SW 1271 (cell line): ENCODE data around the gene SMG9.
A peak's percentile ranks its signal among the peaks of the same experiment; 100 is the strongest.

Experiments
- DNase-seq, 2 experiments: peaks; one replicate each; lab custom pipeline; 2025; lab: John Stamatoyannopoulos, UW

SMG9 gene

GRCh38 chr19:43755256-43755801 is 567 bp upstream of the SMG9 start:
- DNase-seq: peak; percentile 68 to 74

- no peak for DNase-seq
Observed at GRCh38 chr19:43754253-43754502, 584 bp downstream of the SMG9 start.

DNA sequence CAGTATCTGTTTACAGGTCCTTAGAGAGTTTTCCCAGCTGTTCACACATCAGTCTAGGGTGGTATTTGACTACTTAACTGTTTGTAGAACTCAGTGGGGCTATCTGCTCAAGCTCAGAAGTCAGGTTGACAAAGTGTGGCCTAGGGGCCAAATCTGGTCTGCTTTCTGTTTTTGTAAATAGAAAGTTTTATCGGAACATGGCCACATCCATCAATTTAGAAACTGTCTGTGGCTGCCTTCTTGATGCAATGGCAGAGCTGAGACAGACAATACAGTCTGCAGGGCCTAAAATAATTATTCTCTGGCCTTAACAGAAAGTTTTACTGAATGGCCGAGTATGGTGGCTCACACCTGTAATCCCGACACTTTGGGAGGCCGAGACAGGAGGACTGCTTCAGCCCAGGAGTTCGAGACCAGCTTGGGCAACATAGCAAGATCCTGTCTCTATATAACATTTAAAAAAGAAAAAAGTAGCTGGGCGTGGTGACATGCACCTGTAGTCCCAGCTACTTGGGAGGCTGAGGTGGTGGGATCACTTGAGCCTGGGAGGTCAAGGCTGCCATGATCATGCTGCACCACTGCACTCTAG is 2.4 kb downstream of the SMG9 start:
- DNase-seq: no peak

GRCh38 chr19:43751466-43752220 is 3.1 kb downstream of the SMG9 start:
- DNase-seq: no peak

DNA sequence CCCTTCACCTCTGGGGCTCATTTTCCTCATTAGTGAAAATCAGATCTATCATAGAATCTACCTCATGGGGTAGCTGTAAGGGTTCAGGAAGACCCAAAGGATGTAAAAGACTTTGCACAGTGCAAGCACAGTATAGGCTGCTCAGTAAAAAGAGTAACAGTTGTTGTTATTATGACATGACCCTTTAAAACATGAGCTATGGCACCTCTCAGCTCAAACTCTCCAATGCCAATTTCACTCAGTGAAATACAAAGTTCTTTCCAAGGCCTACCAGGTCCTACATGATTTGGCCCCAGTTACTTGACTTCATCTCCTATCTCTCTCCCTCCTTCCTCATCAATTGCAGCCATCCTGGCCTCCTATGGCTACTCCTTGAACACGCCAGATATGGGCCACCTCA is 4.9 kb downstream of the SMG9 start:
- DNase-seq: no peak

GRCh38 chr19:43749152-43749551 is 5.6 kb downstream of the SMG9 start:
- no peak for DNase-seq

GRCh38 chr19:43748685-43749084 is 6.1 kb downstream of the SMG9 start:
- no peak for DNase-seq

GRCh38 chr19:43748205-43748594 is 6.6 kb downstream of the SMG9 start:
- no peak for DNase-seq

- no peak for DNase-seq
Observed at GRCh38 chr19:43747557-43748204, 7.1 kb downstream of the SMG9 start.

GRCh38 chr19:43743059-43743458 is 11.7 kb downstream of the SMG9 start:
- DNase-seq: no peak

DNA sequence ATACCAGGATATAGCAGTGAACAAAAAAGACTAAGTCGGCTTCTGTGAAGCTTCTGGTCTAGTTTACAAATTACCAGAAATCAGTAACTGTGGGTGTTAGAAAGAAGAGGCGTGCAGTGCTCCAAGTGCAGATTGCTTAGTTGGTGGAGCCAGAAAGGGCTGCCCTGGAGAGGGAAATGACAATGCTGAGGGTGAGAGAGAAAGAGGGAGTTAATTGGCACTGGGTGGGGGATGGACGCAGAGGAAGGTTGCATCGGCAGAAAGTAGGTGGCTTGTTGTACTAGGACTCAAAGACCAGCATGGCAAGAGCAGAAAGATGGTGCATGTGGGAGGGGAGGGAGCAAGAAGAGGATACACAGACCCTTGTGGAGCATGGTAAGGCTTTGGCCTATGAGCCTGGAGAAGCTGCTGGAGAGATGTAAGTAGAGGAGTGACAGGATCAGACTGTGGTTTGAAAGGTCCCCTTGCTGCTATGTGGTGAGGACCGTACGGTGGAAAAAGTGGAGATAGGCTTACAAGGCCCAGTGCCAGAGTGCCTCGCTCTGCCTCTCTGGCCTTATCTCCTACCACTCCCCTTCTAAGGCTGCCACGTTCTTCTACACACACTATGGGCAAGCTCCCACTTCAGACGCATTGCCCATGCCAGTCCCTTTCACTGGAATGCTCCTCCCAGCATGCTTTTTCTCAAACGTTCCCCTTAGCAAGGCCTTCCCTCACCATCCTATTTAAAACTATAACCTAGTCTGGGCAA is 13.5 kb downstream of the SMG9 start:
- no peak for DNase-seq

DNA sequence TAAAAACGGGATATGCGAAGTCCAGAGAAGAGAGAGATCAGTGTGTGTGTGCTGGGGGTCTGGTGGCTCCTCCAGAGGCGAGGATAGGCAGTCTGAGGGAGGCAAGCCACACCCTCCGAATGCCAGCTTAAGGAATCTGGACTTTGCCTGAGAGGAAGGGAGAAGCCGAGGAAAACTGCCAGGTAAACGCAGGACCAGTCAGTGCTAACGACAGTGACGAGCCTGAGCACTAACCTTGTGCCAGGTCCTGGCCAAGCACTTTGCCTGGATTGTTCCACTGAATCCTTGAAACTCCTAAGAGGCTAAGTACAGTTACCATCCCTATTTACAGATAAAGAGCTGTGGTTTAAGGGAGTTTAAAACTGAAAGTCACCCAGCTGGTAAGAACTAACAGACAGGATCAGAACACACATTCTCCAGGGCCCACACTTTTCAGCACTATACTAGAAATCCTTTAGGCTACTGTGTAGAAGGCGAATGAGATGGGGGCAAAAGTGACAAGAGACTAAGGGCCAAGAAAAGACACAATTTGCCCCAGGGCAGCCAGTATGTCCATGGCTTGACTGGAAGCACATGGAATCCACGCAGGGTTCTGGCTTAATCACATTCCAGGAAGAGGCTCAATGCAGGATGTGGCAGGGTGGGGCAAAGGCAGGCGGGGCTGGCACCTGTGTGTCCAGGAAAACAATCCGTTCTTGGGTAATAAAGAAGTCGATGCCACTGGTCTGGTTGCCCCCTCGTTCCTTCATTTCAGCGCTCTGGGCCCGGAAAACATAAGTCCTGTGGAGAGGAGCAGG is 15.1 kb downstream of the SMG9 start:
- DNase-seq: no peak

GRCh38 chr19:43738780-43739211 is 16.0 kb downstream of the SMG9 start:
- no peak for DNase-seq

DNA sequence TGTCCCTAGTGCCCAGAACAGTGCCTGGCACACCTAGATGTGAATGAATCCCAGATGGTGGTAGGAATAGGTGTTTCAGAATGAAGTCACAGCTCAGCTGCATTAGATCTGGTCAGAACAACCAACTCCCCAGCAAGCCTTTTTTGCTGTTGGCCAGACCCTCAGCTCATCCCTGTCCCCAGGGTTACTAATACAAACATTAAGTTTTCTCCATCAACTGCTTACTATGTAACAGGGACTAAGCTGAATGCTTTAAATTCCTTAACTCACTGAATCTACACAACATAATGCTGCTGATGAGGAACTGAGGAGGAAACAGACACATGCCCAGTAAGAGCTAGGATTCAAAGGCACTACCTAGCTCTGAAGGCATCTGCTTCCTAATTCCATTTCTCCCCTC is 18.8 kb downstream of the SMG9 start:
- no peak for DNase-seq

GRCh38 chr19:43735013-43735412 is 19.7 kb downstream of the SMG9 start:
- no peak for DNase-seq

DNA sequence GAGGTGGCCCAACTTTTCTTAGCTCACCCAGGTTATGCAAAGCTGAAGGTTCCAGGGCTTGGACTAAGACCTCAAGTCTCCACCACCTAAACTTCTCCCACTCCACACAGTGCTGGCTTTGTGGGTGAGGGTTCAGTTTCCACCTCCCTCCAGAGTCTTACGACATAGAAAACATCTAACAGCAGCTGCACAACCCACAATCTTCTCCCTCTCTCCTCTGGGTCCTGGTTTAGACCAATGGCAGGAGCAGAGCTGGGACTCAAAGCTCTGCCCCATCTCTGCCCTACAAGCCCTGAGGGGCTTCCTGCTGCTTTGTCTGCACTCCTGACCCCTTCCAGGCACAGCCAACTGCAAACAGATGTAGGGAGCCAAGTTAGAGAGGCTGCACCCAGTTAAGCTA is 22.9 kb downstream of the SMG9 start:
- DNase-seq: no peak

DNA sequence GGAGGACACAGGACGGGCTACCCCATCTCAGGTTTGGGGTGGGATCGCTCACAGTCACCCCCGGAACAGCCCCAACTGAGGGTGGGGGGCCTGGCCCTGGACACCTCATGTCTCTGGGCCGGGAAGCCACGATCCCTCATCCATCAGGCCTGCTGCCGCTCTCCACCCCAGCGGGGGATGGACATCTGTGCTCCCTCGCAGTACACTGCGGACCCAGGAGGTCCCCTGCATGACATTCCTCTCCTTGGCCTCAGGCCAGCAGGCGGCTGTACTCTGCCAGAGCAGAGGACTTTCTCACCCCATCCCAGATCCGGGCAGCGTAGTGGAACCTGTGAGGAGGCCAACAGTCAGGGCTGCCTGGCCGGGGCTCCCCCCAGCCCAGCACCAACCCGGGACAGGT is 23.4 kb downstream of the SMG9 start:
- no peak for DNase-seq

GRCh38 chr19:43729919-43730318 is 24.8 kb downstream of the SMG9 start:
- no peak for DNase-seq

GRCh38 chr19:43727593-43727853 is 27.2 kb downstream of the SMG9 start:
- DNase-seq: no peak

- DNase-seq: no peak
Observed at GRCh38 chr19:43726736-43727592, 27.8 kb downstream of the SMG9 start.

DNA sequence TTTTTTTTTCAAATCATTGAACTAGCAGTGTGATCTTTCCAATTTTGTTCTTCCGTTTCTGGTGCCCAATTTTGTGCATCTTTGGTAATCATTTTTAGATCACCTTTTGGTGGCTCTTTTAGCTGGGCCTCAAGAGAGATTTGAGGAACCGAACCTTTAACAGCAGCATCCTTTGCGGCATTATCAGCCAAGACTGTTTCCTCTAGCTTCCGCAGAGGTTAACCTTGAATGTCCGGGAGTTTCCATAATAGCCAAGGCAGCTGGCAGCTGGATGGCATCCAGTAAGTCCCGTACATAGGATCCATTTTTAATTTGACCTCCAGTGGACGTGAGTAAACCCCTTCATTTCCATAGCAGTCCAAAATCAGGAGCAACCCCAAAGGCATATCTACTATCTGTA is 29.3 kb downstream of the SMG9 start:
- DNase-seq: no peak
